Caco-2 (cell line): ENCODE results near the gene MADCAM1. TPM values are rescaled to one million over a fixed set of nuclear protein-coding genes. Genes with fewer than 3 reads are reported as not detected.

Experiments used
- BruUV-seq: library from RNA; stranded (reverse); fragments of 400-500 nt; replicated peaks from 2 replicates; lab custom pipeline; 2021; lab: Mats Ljungman, UMichigan
- CTCF ChIA-PET: fragments of 300-600 bp; sonication (Branson Sonifier 250); formaldehyde crosslinking; loops from one replicate; lab custom pipeline; 2022; ENCODE audit warnings: antibody characterized with exemption; lab: Charles Lee
- POLR2A ChIA-PET: fragments of 300-600 bp; sonication (Branson Sonifier 250); formaldehyde crosslinking; loops from one replicate; lab custom pipeline; 2022; ENCODE audit warnings: antibody characterized with exemption; lab: Charles Lee
- DNase-seq, 2 experiments: peaks; one replicate each; pipeline versions ENCODE4 v3.0.0 to v3.0.0-alpha.2; 2020 to 2022
- H3K27me3 ChIP-seq: replicated peaks from 2 replicates; pipeline ENCODE4 v1.6.0; 2011; ENCODE audit warnings: low read length; ENCODE audit not compliant: control insufficient read depth, insufficient read depth
- H3K36me3 ChIP-seq: 2 replicates; pipeline ENCODE4 v1.5.1; 2011; ENCODE audit warnings: low read length; ENCODE audit not compliant: control insufficient read depth, insufficient read depth
- H3K4me1 ChIP-seq: fragments of 250-450 bp; sonication (Bioruptor Pico); 2 replicates; pipeline ENCODE4 v1.5.1; 2020; ENCODE audit warnings: mild to moderate bottlenecking
- H3K4me3 ChIP-seq: 2 replicates; pipeline ENCODE4 v1.5.1; 2011; ENCODE audit warnings: low read depth, mild to moderate bottlenecking, control low read depth, low read length
- H3K9me3 ChIP-seq: fragments of 250-450 bp; sonication (Bioruptor Pico); 2 replicates; pipeline ENCODE4 v1.5.1; 2020; ENCODE audit warnings: mild to moderate bottlenecking, moderate library complexity
- H3K27ac Mint-ChIP-seq: one replicate; pipeline ENCODE4 v1.8.0; 2022; ENCODE audit warnings: mixed read lengths; ENCODE audit not compliant: unreplicated experiment
- H3K27me3 Mint-ChIP-seq: one replicate; pipeline ENCODE4 v1.8.0; 2022; ENCODE audit warnings: mixed read lengths; ENCODE audit not compliant: insufficient read depth, unreplicated experiment
- H3K36me3 Mint-ChIP-seq: one replicate; pipeline ENCODE4 v1.8.0; 2022; ENCODE audit warnings: mild to moderate bottlenecking, mixed read lengths; ENCODE audit not compliant: insufficient read depth, unreplicated experiment
- H3K4me1 Mint-ChIP-seq: one replicate; pipeline ENCODE4 v1.8.0; 2022; ENCODE audit warnings: low read depth, mixed read lengths; ENCODE audit not compliant: unreplicated experiment
- H3K4me3 Mint-ChIP-seq: one replicate; pipeline ENCODE4 v1.8.0; 2022; ENCODE audit warnings: mild to moderate bottlenecking, moderate library complexity, mixed read lengths; ENCODE audit not compliant: unreplicated experiment
- H3K9me3 Mint-ChIP-seq: one replicate; pipeline ENCODE4 v1.8.0; 2022; ENCODE audit warnings: mixed read lengths; ENCODE audit not compliant: unreplicated experiment
- intact Hi-C: fragments of 100-400 bp; cut with micrococcal nuclease; formaldehyde crosslinking; loops from one replicate; pipeline ENCODE4 v1.10.0; 2022; ENCODE audit not compliant: unreplicated experiment
- total RNA-seq: library from RNA; stranded (reverse); gene quantifications from 2 replicates; pipeline ENCODE4 v1.2.3, GENCODE V29; 2022
- TF ChIP-seq, protein P1 (sequence below), 2 experiments: fragments of 200-600 bp in 1 of 2; IDR thresholded peaks; 1 replicate in 1 of 2; 2 replicates in 1 of 2; pipeline versions ENCODE4 v1.5.1 to v1.8.0; 2011 to 2022; ENCODE audit warnings: antibody characterized with exemption in 1 of 2, control low read depth in 1 of 2, inconsistent platforms in 1 of 2, low read depth in 1 of 2, low read length in 1 of 2, mild to moderate bottlenecking in 1 of 2, moderate library complexity in 1 of 2; ENCODE audit not compliant: insufficient read depth in 1 of 2, severe bottlenecking in 1 of 2, unreplicated experiment in 1 of 2

MADCAM1 gene
- total RNA-seq, 1 experiment from 2014 or later: 0.73 TPM

- peaks cover 9% of the 10 kb centered on the region for H3K4me1 Mint-ChIP-seq
- no peak overlapping the region for H3K4me3 Mint-ChIP-seq
- Histone ChIP-seq H3K9me3 (no peaks in the 10 kb centered on the region), H3K4me1 (no peaks in the 10 kb centered on the region), H3K36me3 (no peaks in the 10 kb centered on the region), H3K4me3 (no peak overlapping the region), H3K27me3 (no peaks in the 10 kb centered on the region)
- CTCF ChIA-PET: no interaction called here
- no TSS peak for BruUV-seq
- TF ChIP-seq, protein P1, sequence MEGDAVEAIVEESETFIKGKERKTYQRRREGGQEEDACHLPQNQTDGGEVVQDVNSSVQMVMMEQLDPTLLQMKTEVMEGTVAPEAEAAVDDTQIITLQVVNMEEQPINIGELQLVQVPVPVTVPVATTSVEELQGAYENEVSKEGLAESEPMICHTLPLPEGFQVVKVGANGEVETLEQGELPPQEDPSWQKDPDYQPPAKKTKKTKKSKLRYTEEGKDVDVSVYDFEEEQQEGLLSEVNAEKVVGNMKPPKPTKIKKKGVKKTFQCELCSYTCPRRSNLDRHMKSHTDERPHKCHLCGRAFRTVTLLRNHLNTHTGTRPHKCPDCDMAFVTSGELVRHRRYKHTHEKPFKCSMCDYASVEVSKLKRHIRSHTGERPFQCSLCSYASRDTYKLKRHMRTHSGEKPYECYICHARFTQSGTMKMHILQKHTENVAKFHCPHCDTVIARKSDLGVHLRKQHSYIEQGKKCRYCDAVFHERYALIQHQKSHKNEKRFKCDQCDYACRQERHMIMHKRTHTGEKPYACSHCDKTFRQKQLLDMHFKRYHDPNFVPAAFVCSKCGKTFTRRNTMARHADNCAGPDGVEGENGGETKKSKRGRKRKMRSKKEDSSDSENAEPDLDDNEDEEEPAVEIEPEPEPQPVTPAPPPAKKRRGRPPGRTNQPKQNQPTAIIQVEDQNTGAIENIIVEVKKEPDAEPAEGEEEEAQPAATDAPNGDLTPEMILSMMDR (IDR thresholded peaks at IDR 0.05; ENCODE audit: insufficient read depth in 1 of 2, low read depth in 1 of 2, low read length in 1 of 2, severe bottlenecking in 1 of 2, unreplicated experiment in 1 of 2): no peak
- intact Hi-C loops: no loop called here
- no peak overlapping the region for H3K27ac Mint-ChIP-seq
- no peaks in the 10 kb centered on the region for H3K27me3 Mint-ChIP-seq
- H3K36me3 Mint-ChIP-seq: peaks cover 31% of the 10 kb centered on the region
- H3K9me3 Mint-ChIP-seq: no peaks in the 10 kb centered on the region
- DNase-seq: no peak
- POLR2A ChIA-PET: interaction anchor here (0.6 kb wide), 1 partner anchor 25 kb away, joined by 8 read pairs; no protein-coding TSS in a partner anchor
Observed at GRCh38 chr19:547836-548720, 51.8 kb downstream of the MADCAM1 start.

- Mint-ChIP-seq H3K4me1 (peaks cover 9% of the 10 kb centered on the region), H3K9me3 (no peaks in the 10 kb centered on the region), H3K27ac (no peak overlapping the region), H3K27me3 (no peaks in the 10 kb centered on the region), H3K36me3 (peaks cover 21% of the 10 kb centered on the region), H3K4me3 (no peak overlapping the region)
- DNase-seq: no peak
- no TSS peak for BruUV-seq
- no peaks in the 10 kb centered on the region for H3K27me3 ChIP-seq
- H3K9me3 ChIP-seq: no peaks in the 10 kb centered on the region
- TF ChIP-seq, protein P1 (IDR thresholded peaks at IDR 0.05; ENCODE audit: insufficient read depth in 1 of 2, low read depth in 1 of 2, low read length in 1 of 2, severe bottlenecking in 1 of 2, unreplicated experiment in 1 of 2): no peak
- H3K36me3 ChIP-seq: no peaks in the 10 kb centered on the region
- CTCF ChIA-PET: no interaction called here
- intact Hi-C loops: no loop called here
- no peaks in the 10 kb centered on the region for H3K4me1 ChIP-seq
- POLR2A ChIA-PET: no interaction called here
- H3K4me3 ChIP-seq: no peak overlapping the region
Observed at GRCh38 chr19:548886-549830, 52.9 kb downstream of the MADCAM1 start.

GRCh38 chr19:554817-555216 is 58.5 kb downstream of the MADCAM1 start:
- peaks cover 9% of the 10 kb centered on the region for H3K4me1 Mint-ChIP-seq
- no peak overlapping the region for H3K4me3 Mint-ChIP-seq
- Histone ChIP-seq H3K27me3 (no peaks in the 10 kb centered on the region), H3K9me3 (no peaks in the 10 kb centered on the region), H3K36me3 (no peaks in the 10 kb centered on the region), H3K4me1 (peaks cover 4% of the 10 kb centered on the region; the same call in 1 of the 2 replicates), H3K4me3 (no peak overlapping the region)
- intact Hi-C loops: no loop called here
- BruUV-seq: no TSS peak
- H3K9me3 Mint-ChIP-seq: no peaks in the 10 kb centered on the region
- DNase-seq: no peak
- ChIA-PET POLR2A (interaction anchor here (0.6 kb wide), 1 partner anchor 365 kb away, joined by 5 read pairs; no protein-coding TSS in a partner anchor), CTCF (interaction anchor here (0.7 kb wide), 1 partner anchor 338 kb away, joined by 9 read pairs; the partner anchor contains the start of genes MED16 and RNU6-9)
- H3K27ac Mint-ChIP-seq: no peak overlapping the region
- H3K27me3 Mint-ChIP-seq: no peaks in the 10 kb centered on the region
- TF ChIP-seq, protein P1 (IDR thresholded peaks at IDR 0.05; ENCODE audit: insufficient read depth in 1 of 2, low read depth in 1 of 2, low read length in 1 of 2, severe bottlenecking in 1 of 2, unreplicated experiment in 1 of 2): no peak
- H3K36me3 Mint-ChIP-seq: peaks cover 16% of the 10 kb centered on the region
